ENCODE results near the gene FTO.

Gene FTO

DNA sequence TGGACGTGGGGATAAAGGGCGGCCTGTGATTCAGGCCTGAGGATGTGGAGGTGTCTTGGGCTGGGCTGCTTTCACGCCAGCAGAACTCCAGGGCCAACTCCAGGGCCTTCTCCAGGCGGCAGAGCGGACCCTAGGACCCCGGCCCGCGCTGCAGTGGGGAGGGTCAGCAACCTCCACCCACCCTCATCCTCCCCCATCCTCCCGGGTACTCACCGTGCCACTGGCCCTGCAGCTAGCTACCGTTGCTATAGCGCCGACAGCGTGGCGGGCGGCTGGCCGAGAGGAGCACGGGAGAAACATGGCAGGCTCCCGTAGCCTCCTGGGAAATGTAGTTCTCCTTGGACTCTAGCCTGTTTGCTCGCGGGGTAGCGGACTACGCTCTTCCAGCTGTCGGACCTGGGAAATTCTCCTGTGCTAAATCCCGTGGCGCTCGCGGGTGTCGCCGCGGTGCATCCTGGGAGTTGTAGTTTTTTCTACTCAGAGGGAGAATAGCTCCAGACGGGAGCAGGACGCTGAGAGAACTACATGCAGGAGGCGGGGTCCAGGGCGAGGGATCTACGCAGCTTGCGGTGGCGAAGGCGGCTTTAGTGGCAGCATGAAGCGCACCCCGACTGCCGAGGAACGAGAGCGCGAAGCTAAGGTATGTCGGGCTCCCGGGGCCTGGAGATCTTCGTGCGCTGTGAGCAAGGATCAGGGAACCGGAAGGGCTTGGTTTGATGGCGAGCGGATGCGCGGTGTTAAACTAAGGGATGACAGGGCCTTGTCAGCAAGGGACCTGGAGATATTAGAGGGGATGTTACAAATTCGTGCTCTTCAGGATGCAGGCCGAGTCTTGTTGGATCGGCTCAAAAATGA lies at the start of gene FTO, which contains the start of gene RPGRIP1L:
TSS of gene FTO (plus strand) at position 567 of the 855 bp plus-strand sequence.
TSS of gene RPGRIP1L (minus strand) at position 270 of the 855 bp plus-strand sequence. CDS start 3,136 bp downstream, outside the sequence.
- H3K27ac ChIP-seq = peak within 1 kb of the TSS; percentile 66
- TF ChIP-seq, protein P1, sequence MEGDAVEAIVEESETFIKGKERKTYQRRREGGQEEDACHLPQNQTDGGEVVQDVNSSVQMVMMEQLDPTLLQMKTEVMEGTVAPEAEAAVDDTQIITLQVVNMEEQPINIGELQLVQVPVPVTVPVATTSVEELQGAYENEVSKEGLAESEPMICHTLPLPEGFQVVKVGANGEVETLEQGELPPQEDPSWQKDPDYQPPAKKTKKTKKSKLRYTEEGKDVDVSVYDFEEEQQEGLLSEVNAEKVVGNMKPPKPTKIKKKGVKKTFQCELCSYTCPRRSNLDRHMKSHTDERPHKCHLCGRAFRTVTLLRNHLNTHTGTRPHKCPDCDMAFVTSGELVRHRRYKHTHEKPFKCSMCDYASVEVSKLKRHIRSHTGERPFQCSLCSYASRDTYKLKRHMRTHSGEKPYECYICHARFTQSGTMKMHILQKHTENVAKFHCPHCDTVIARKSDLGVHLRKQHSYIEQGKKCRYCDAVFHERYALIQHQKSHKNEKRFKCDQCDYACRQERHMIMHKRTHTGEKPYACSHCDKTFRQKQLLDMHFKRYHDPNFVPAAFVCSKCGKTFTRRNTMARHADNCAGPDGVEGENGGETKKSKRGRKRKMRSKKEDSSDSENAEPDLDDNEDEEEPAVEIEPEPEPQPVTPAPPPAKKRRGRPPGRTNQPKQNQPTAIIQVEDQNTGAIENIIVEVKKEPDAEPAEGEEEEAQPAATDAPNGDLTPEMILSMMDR (conservative IDR thresholded peaks at IDR 0.05) = no peak
- peak; percentile 75 for TF ChIP-seq ZFX (IDR thresholded peaks at IDR 0.05)

DNA sequence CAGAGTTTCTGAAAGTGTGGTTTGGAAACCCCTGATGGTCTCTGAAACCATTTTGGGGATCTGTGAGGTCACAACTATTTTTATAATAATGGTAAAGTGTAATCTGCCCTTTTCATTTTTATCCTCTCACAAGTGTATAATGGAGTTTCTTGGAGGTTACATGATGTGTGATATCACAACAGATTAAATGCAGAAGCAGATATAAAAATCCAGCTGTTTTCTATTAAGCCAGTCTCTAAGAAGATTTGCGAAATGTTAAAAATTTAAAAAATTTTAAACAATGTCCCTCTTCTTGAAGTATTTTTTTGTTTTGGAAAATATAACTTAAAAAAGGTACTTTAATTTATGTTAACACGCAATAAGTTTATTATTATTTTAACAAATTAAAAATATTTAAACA lies 49.0 kb upstream of the FTO start:
- H3K27ac ChIP-seq = no peak overlapping the region
- TF ChIP-seq ZFX (IDR thresholded peaks at IDR 0.05) = no peak
- TF ChIP-seq, protein P1 (conservative IDR thresholded peaks at IDR 0.05) = no peak

DNA sequence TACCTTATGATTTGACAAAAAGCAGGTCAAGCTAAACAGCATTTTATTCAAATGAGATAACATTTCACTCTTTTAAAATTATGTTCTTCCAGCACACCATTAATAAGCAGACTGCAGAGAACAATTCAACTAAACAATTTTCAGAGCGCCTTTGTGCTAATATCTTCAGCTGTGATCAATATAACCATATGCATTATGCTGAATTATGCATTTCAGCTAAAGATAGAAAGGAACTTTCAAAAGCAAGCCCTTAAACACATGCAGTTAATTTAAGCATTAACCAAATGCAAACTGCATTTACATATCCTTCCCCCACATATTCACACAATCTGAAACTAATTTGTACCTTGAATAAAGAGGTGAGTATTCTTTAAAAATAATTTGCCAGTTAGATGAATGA lies 41.9 kb upstream of the FTO start:
- no peak overlapping the region for H3K27ac ChIP-seq
- TF ChIP-seq ZFX (IDR thresholded peaks at IDR 0.05) = no peak
- TF ChIP-seq, protein P1 (conservative IDR thresholded peaks at IDR 0.05) = no peak

DNA sequence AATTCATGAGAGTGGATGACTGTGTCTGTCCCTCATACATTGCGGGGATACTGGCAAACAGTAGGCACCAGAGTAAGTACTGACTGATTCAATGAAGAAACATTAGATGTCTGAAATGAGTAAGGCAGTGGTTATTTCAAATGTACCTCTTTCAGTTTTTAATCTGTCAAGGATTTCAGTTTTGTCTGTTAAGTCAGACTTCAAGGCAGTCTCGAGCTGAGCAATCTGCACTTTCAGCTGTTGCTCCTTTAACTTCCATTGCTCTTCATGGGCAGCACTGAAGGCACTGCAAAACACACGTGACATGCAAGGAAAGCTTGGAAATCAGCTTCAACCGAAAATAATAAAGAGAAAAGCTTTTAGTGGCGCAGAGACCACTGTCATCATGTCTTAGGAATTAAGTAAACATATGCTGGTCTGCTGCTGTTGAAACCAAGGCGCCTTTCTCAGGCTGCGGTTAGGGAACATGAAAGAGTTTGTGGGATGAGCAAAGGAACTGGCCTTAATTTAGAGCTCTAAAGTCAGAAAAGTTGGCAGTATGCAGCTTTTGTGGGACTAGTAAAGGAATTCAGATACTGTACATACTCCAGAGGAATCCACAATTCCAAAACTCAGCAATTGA lies 39.1 kb upstream of the FTO start:
- H3K27ac ChIP-seq = no peak overlapping the region
- TF ChIP-seq, protein P1 (conservative IDR thresholded peaks at IDR 0.05) = no peak
- TF ChIP-seq ZFX (IDR thresholded peaks at IDR 0.05) = no peak

DNA sequence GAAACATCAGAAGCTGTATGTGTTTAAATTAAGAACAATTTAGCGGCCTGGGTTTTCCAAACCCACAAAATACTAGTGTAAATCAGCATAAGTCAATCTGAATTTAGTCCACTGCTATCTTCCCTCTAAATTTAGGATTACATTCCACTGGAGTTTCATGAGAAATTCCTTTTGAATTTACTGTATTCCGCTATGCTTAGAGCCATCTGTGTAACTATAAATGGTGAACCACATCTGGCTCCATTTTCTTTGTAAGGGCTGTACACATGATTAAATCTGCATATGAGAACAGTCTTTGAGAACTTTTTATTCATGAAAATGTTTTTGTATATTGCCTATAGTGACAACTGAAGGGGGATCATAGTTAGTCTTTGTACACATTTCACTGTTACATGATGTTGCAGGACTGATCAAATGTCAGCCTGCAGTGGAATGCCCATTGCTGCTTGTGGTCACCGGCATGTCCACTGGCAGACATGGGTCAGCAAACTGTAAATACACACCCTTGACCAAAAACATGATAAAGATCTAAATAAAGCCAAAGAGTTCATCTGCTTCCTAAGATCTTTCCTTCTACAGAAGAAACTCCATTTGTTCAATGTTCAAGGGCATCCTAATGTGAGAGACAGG lies 37.1 kb upstream of the FTO start:
- H3K27ac ChIP-seq = no peak overlapping the region
- TF ChIP-seq ZFX (IDR thresholded peaks at IDR 0.05) = no peak
- TF ChIP-seq, protein P1 (conservative IDR thresholded peaks at IDR 0.05) = no peak

DNA sequence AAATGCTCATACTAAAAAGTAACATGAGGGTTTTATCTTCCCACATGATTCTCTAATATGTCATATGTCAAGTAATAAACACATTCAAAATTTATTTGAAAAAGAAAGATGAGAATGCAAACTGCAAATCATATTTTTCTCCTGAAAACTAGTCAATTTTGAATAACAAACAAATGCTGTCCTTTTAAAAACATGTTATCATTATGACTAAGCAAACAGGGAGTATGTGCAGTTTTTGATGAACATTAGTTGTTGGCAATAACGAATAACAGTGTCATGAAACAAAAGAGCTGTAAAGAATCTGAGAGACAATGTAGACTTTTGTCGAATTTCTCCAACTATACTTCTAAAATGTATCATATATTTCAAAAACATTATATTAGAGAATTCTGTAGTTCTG lies 35.1 kb upstream of the FTO start:
- TF ChIP-seq ZFX (IDR thresholded peaks at IDR 0.05) = no peak
- TF ChIP-seq, protein P1 (conservative IDR thresholded peaks at IDR 0.05) = no peak

DNA sequence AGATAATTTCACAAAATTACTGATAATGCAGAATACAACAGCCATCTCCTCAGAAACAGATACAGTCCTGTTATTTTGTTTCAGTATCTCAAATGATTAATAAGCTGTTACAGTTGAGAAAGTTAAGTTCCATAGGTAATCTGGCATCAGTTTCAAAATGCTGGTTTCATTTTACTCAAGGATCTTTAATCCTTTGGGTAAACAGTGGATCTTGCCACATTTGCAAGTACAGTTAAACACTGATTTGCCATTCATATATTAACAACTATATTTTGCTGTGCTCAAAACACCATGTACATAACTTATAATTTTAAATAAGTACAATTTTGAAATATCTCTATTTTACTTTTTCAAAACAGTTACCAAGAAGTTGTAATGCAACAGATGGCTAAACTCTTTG lies 31.5 kb upstream of the FTO start:
- H3K27ac ChIP-seq = no peak overlapping the region
- no peak for TF ChIP-seq ZFX (IDR thresholded peaks at IDR 0.05)
- TF ChIP-seq, protein P1 (conservative IDR thresholded peaks at IDR 0.05) = no peak

More for the DNA sequence above, 35.1 kb upstream of the FTO start:
- no peak overlapping the region for H3K27ac ChIP-seq
